H1 (cell line): ENCODE results near the gene PSORS1C1. TPM values are rescaled to one million over a fixed set of nuclear protein-coding genes. Genes with fewer than 3 reads are reported as not detected.
"Not testable (repeated sequence)": the region's sequence is repeated elsewhere in the genome, so short reads cannot be mapped to it uniquely, and the experiment has no call there.

Experiments used
- CTCF ChIA-PET: fragments of 300-600 bp; sonication (Branson Sonifier 250); formaldehyde crosslinking; loops from one replicate; lab custom pipeline; 2021; ENCODE audit not compliant: partially characterized antibody; lab: Charles Lee
- POLR2A ChIA-PET: fragments of 300-600 bp; sonication (Branson Sonifier 250); formaldehyde crosslinking; loops from one replicate; lab custom pipeline; 2021; ENCODE audit warnings: inconsistent platforms; ENCODE audit not compliant: partially characterized antibody; lab: Charles Lee
- DNase-seq, 2 experiments: peaks; one replicate each; pipeline versions ENCODE4 v3.0.0 to v3.0.0-alpha.2; 2010 to 2022; ENCODE audit warnings: low spot score in 2 of 2, low read depth in 1 of 2, mixed read lengths in 1 of 2
- FAIRE-seq: peaks from 2 replicates; lab custom pipeline; 2011; peaks lifted over from hg19 to GRCh38; lab: Jason Lieb, UNC
- H2AFZ ChIP-seq: 2 replicates; pipeline ENCODE4 v1.8.1; 2012; ENCODE audit warnings: low read length, inconsistent platforms
- H2AK5ac ChIP-seq: 2 replicates; pipeline ENCODE4 v1.6.1; 2013; ENCODE audit warnings: low read depth, low read length
- H2BK120ac ChIP-seq: replicated peaks from 2 replicates; pipeline ENCODE3; 2013; ENCODE audit warnings: low read depth, low read length, inconsistent platforms
- H2BK12ac ChIP-seq: 2 replicates; pipeline ENCODE4 v1.6.1; 2013; ENCODE audit warnings: low read depth, low read length
- H2BK15ac ChIP-seq: 2 replicates; pipeline ENCODE4 v1.6.1; 2013; ENCODE audit warnings: low read length
- H2BK20ac ChIP-seq: 2 replicates; pipeline ENCODE4 v1.6.1; 2013; ENCODE audit warnings: low read length
- H2BK5ac ChIP-seq: 2 replicates; pipeline ENCODE4 v1.6.1; 2013; ENCODE audit warnings: low read depth, low read length
- H3K14ac ChIP-seq: 2 replicates; pipeline ENCODE4 v1.6.1; 2013; ENCODE audit warnings: inconsistent platforms; ENCODE audit not compliant: insufficient read length
- H3K18ac ChIP-seq: 2 replicates; pipeline ENCODE4 v1.6.1; 2013; ENCODE audit warnings: low read length; ENCODE audit errors: extremely low read depth
- H3K23ac ChIP-seq: 2 replicates; pipeline ENCODE4 v1.6.1; 2013; ENCODE audit warnings: inconsistent platforms; ENCODE audit not compliant: insufficient read length
- H3K23me2 ChIP-seq: 2 replicates; pipeline ENCODE4 v1.6.1; 2013; ENCODE audit warnings: low read depth, low read length
- H3K27ac ChIP-seq: 2 replicates; pipeline ENCODE4 v1.6.1; 2011; ENCODE audit warnings: low read depth, low read length, inconsistent platforms
- H3K27me3 ChIP-seq, 4 experiments: replicated peaks in 1 of 4; 1 replicate in 1 of 4; 2 replicates in 3 of 4; pipeline versions ENCODE4 v1.6.1 to v1.8.1; 2011 to 2013; ENCODE audit warnings: low read length in 3 of 4, mild to moderate bottlenecking in 3 of 4, inconsistent platforms in 2 of 4, mixed read lengths in 2 of 4, moderate library complexity in 1 of 4; ENCODE audit not compliant: control insufficient read depth in 3 of 4, insufficient read depth in 3 of 4; ENCODE audit errors: extremely low read depth in 1 of 4
- H3K36me3 ChIP-seq, 4 experiments: 2 replicates each; pipeline versions ENCODE4 v1.6.1 to v1.8.1; 2011 to 2013; ENCODE audit warnings: mild to moderate bottlenecking in 4 of 4, low read length in 3 of 4, moderate library complexity in 2 of 4, control low read depth in 1 of 4, inconsistent platforms in 1 of 4; ENCODE audit not compliant: insufficient read depth in 4 of 4, control insufficient read depth in 2 of 4
- H3K4ac ChIP-seq: replicated peaks from 2 replicates; pipeline ENCODE3; 2013; ENCODE audit warnings: low read length, low read depth, mixed read lengths, inconsistent platforms; ENCODE audit not compliant: insufficient read length
- H3K4me1 ChIP-seq, 4 experiments: replicated peaks in 1 of 4; 1 replicate in 1 of 4; 2 replicates in 3 of 4; pipeline versions ENCODE4 v1.6.1 to v1.8.1; 2011 to 2013; ENCODE audit warnings: low read length in 3 of 4, inconsistent platforms in 2 of 4, mixed read lengths in 1 of 4; ENCODE audit not compliant: insufficient read depth in 4 of 4, control insufficient read depth in 3 of 4
- H3K4me2 ChIP-seq, 2 experiments: 2 replicates each; pipeline versions ENCODE4 v1.6.1 to v1.8.1; 2011 to 2013; ENCODE audit warnings: low read depth in 2 of 2, low read length in 2 of 2, control low read depth in 1 of 2, inconsistent platforms in 1 of 2, mild to moderate bottlenecking in 1 of 2; ENCODE audit not compliant: insufficient read depth in 1 of 2
- H3K4me3 ChIP-seq, 4 experiments: fragments of 200-600, 300-600 bp in 1 of 4; sonication (generic), shearing (Covaris generic), sonication (Bioruptor Twin) in 1 of 4; 2 replicates each; pipeline versions ENCODE4 v1.5.1 to v1.8.1; 2011 to 2016; ENCODE audit warnings: low read length in 4 of 4, low read depth in 3 of 4, control low read depth in 2 of 4, inconsistent platforms in 2 of 4, mild to moderate bottlenecking in 2 of 4, mixed read lengths in 1 of 4, moderate library complexity in 1 of 4; ENCODE audit not compliant: insufficient read depth in 2 of 4; ENCODE audit errors: extremely low read depth in 1 of 4
- H3K56ac ChIP-seq: replicated peaks from 2 replicates; pipeline ENCODE3; 2013; ENCODE audit warnings: low read depth, mild to moderate bottlenecking, mixed read lengths, low read length, inconsistent platforms; ENCODE audit not compliant: insufficient read length
- H3K79me1 ChIP-seq: 2 replicates; pipeline ENCODE4 v1.6.1; 2013; ENCODE audit warnings: low read depth, low read length, control low read depth
- H3K79me2 ChIP-seq, 2 experiments: 2 replicates each; pipeline versions ENCODE4 v1.6.1 to v1.8.1; 2012 to 2013; ENCODE audit warnings: low read length in 2 of 2, mild to moderate bottlenecking in 2 of 2, inconsistent platforms in 1 of 2; ENCODE audit not compliant: insufficient read depth in 2 of 2, control insufficient read depth in 1 of 2
- H3K9ac ChIP-seq, 4 experiments: replicated peaks in 1 of 4; 1 replicate in 1 of 4; 2 replicates in 3 of 4; pipeline versions ENCODE4 v1.6.1 to v1.8.1; 2011 to 2013; ENCODE audit warnings: low read depth in 3 of 4, low read length in 3 of 4, control low read depth in 2 of 4, mild to moderate bottlenecking in 2 of 4, moderate library complexity in 2 of 4, inconsistent platforms in 1 of 4; ENCODE audit errors: extremely low read depth in 1 of 4
- H3K9me3 ChIP-seq, 2 experiments: 2 replicates each; pipeline versions ENCODE4 v1.6.1 to v1.8.1; 2012 to 2013; ENCODE audit warnings: mild to moderate bottlenecking in 2 of 2, moderate library complexity in 2 of 2, control low read depth in 1 of 2, inconsistent platforms in 1 of 2, low read depth in 1 of 2, low read length in 1 of 2, mixed read lengths in 1 of 2; ENCODE audit not compliant: insufficient read depth in 2 of 2
- H4K20me1 ChIP-seq, 2 experiments: replicated peaks in 1 of 2; 2 replicates each; pipeline versions ENCODE3 to v1.8.1; 2011 to 2013; ENCODE audit warnings: inconsistent platforms in 2 of 2, low read length in 2 of 2, mild to moderate bottlenecking in 1 of 2; ENCODE audit not compliant: insufficient read depth in 2 of 2, control insufficient read depth in 1 of 2
- H4K5ac ChIP-seq: 2 replicates; pipeline ENCODE4 v1.6.1; 2013; ENCODE audit warnings: low read length, low read depth, mixed read lengths, inconsistent platforms; ENCODE audit not compliant: insufficient read length
- H4K8ac ChIP-seq: 2 replicates; pipeline ENCODE4 v1.8.0; 2013; ENCODE audit warnings: mild to moderate bottlenecking, moderate library complexity, low read length, inconsistent platforms; ENCODE audit not compliant: insufficient read depth; ENCODE audit errors: extremely low read depth
- H4K91ac ChIP-seq: replicated peaks from 2 replicates; pipeline ENCODE3; 2013; ENCODE audit warnings: low read length, mixed read lengths, inconsistent platforms; ENCODE audit not compliant: insufficient read length
- RAD21 ChIP-seq, 2 experiments: IDR thresholded peaks in 1 of 2; conservative IDR thresholded peaks in 1 of 2; 2 replicates each; pipeline ENCODE4 v1.6.1; 2011; ENCODE audit warnings: low read depth in 2 of 2, low read length in 2 of 2, improper control_type of control experiment in 1 of 2, inconsistent platforms in 1 of 2, mild to moderate bottlenecking in 1 of 2, moderate library complexity in 1 of 2
- WGBS, 2 experiments: shearing (Covaris generic) in 1 of 2; methylation state at CpG; one replicate each; pipeline versions ENCODE4 v1.1.6 to v1.1.7; 2013 to 2015; ENCODE audit warnings: low lambda C conversion rate in 2 of 2, mixed read lengths in 2 of 2, inconsistent platforms in 1 of 2, low coverage in 1 of 2, missing lambda C conversion rate in 1 of 2; ENCODE audit not compliant: insufficient replicate concordance in 2 of 2, insufficient coverage in 1 of 2, insufficient read length in 1 of 2; ENCODE audit errors: extremely low coverage in 1 of 2, missing lambda C conversion rate in 1 of 2; 5-methylcytosine and 5-hydroxymethylcytosine counted together
- polyA plus RNA-seq, 7 experiments: library from polyadenylated mRNA; depleted of rRNA in 3 of 7; stranded (reverse) in 5 of 7; unstranded in 2 of 7; fragments of >200 nt in 5 of 7; fragments of 200-250 nt in 2 of 7; gene quantifications; 1 replicate in 5 of 7; 2 replicates in 1 of 7; 4 replicates in 1 of 7; pipeline versions ENCODE4 v1.2.1 to v1.2.3, GENCODE V29; 2011 to 2013; ENCODE audit warnings: missing spikeins in 2 of 7, mixed read lengths in 2 of 7
- small RNA-seq: library from polyadenylated mRNA; stranded (forward); fragments of <200 nt; extraction: miRNeasy Mini kit (QIAGEN cat#:217004); gene quantifications from one replicate; pipeline ENCODE3, GENCODE V24; 2013; ENCODE audit not compliant: insufficient read depth
- total RNA-seq: library from RNA; stranded (reverse); fragmentation: NEBNext Ultra II Directional; extraction: Animal tissue kit (Norgen Biotek cat#: 25700); gene quantifications from 2 replicates; pipeline ENCODE4 v1.2.1, GENCODE V29; 2021

PSORS1C1 gene
- total and polyA plus RNA-seq, 2 of the 8 experiments (the other 6 are each of a cell fraction or from before 2014, with no cell fraction given), result 0.12 to 0.52 TPM

GRCh38 chr6:31189223-31189622, 74.6 kb downstream of the PSORS1C1 start:
- H3K23ac ChIP-seq, H4K20me1 ChIP-seq, H3K4ac ChIP-seq, H3K4me3 ChIP-seq, H3K27me3 ChIP-seq, H2BK12ac ChIP-seq, H3K27ac ChIP-seq, H2BK120ac ChIP-seq, H4K8ac ChIP-seq, H3K9ac ChIP-seq, H3K36me3 ChIP-seq, H3K4me2 ChIP-seq, FAIRE-seq, H2AK5ac ChIP-seq, H3K79me2 ChIP-seq, H3K14ac ChIP-seq, DNase-seq, H3K56ac ChIP-seq, H3K23me2 ChIP-seq, H2AFZ ChIP-seq, H2BK20ac ChIP-seq, H3K9me3 ChIP-seq, H3K18ac ChIP-seq, H2BK15ac ChIP-seq, H3K79me1 ChIP-seq, H3K4me1 ChIP-seq, H4K5ac ChIP-seq, H2BK5ac ChIP-seq, H4K91ac ChIP-seq: not testable (repeated sequence)
- peak in 1 of 2 experiments; percentile 21; a peak in 1 of 4 replicates for TF ChIP-seq RAD21 (IDR thresholded peaks at IDR 0.05 in 1 of 2, conservative IDR thresholded peaks at IDR 0.05 in 1 of 2; ENCODE audit: low read depth in 2 of 2, low read length in 2 of 2)
- WGBS, 2 experiments, result 69% methylated on average over 3 of the region's 3 CpGs; no CpG with 5 or more reads in 1 of the 2 experiments
- CTCF ChIA-PET, result interaction anchor here (1.2 to 11.0 kb wide), 10 partner anchors 15 to 178 kb away, joined by 3 to 94 read pairs (median 4); no protein-coding TSS in a partner anchor
- POLR2A ChIA-PET, result interaction anchor here (61.6 kb wide), 1 partner anchor 42 kb away, joined by 2251 read pairs; the partner anchor contains the start of genes CCHCR1, CDSN, POU5F1 and PSORS1C1

Small RNA genes within 50 kb of the gene (small RNA-seq; reads per million reads assigned to genes)
- not detected for gene POLR2LP1
- gene RNU6-1133P, result not detected

Other genes starting within 250 kb of the PSORS1C1 start
- gene DDR1, start 230.3 kb upstream of the PSORS1C1 start, total RNA-seq, result 181 and 182 TPM in 2 replicates
- gene DDR1, start 230.3 kb upstream of the PSORS1C1 start, polyA plus RNA-seq (2011; rRNA removed), result 99.4 and 134 TPM in 2 replicates
- 49.5 and 53.4 TPM in 2 replicates for gene GTF2H4, start 206.6 kb upstream of the PSORS1C1 start, total RNA-seq
- gene GTF2H4, start 206.6 kb upstream of the PSORS1C1 start, polyA plus RNA-seq (2011; rRNA removed), result 42.3 and 46.2 TPM in 2 replicates
- 41.2 and 47.7 TPM in 2 replicates for gene VARS2, start 200.6 kb upstream of the PSORS1C1 start, total RNA-seq
- gene VARS2, start 200.6 kb upstream of the PSORS1C1 start, polyA plus RNA-seq (2011; rRNA removed), result 26.8 and 34.8 TPM in 2 replicates
- gene SFTA2, start 182.6 kb upstream of the PSORS1C1 start, total RNA-seq, result not detected in 2 replicates
- not detected in 2 replicates for gene SFTA2, start 182.6 kb upstream of the PSORS1C1 start, polyA plus RNA-seq (2011; rRNA removed)
- gene MUCL3, start 173.8 kb upstream of the PSORS1C1 start, total RNA-seq, result 0.08 and 0.37 TPM in 2 replicates
- 0.15 and 0.22 TPM in 2 replicates for gene MUCL3, start 173.8 kb upstream of the PSORS1C1 start, polyA plus RNA-seq (2011; rRNA removed)
- not detected in 2 replicates for gene MUC21, start 131.1 kb upstream of the PSORS1C1 start, total RNA-seq
- gene MUC21, start 131.1 kb upstream of the PSORS1C1 start, polyA plus RNA-seq (2011; rRNA removed), result not detected in 2 replicates
- gene MUC22, start 104.3 kb upstream of the PSORS1C1 start, total RNA-seq, result not detected in 2 replicates
- 0.02 TPM in 1 of 2 replicates, not detected in the other for gene MUC22, start 104.3 kb upstream of the PSORS1C1 start, polyA plus RNA-seq (2011; rRNA removed)
- not detected in 2 replicates for gene C6orf15, start 2.2 kb upstream of the PSORS1C1 start, total RNA-seq
- gene C6orf15, start 2.2 kb upstream of the PSORS1C1 start, polyA plus RNA-seq (2011; rRNA removed), result 0.06 TPM in 1 of 2 replicates, not detected in the other
- gene CDSN, start 5.6 kb downstream of the PSORS1C1 start, total RNA-seq, result not detected in 2 replicates
- not detected in 2 replicates for gene CDSN, start 5.6 kb downstream of the PSORS1C1 start, polyA plus RNA-seq (2011; rRNA removed)
- not detected in 2 replicates for gene PSORS1C2, start 24.3 kb downstream of the PSORS1C1 start, total RNA-seq
- 0.11 and 0.58 TPM in 2 replicates for gene PSORS1C2, start 24.3 kb downstream of the PSORS1C1 start, polyA plus RNA-seq (2011; rRNA removed)
- 38.0 and 38.2 TPM in 2 replicates for gene CCHCR1, start 43.0 kb downstream of the PSORS1C1 start, total RNA-seq
- 20.9 and 32.8 TPM in 2 replicates for gene CCHCR1, start 43.0 kb downstream of the PSORS1C1 start, polyA plus RNA-seq (2011; rRNA removed)
- 10.0 and 11.0 TPM in 2 replicates for gene TCF19, start 43.8 kb downstream of the PSORS1C1 start, total RNA-seq
- gene TCF19, start 43.8 kb downstream of the PSORS1C1 start, polyA plus RNA-seq (2011; rRNA removed), result 7.2 and 12.5 TPM in 2 replicates
- gene POU5F1, start 55.9 kb downstream of the PSORS1C1 start, total RNA-seq, result 2,526 and 2,533 TPM in 2 replicates
- gene POU5F1, start 55.9 kb downstream of the PSORS1C1 start, polyA plus RNA-seq (2011; rRNA removed), result 2,437 and 2,958 TPM in 2 replicates
- gene HLA-C, start 157.3 kb downstream of the PSORS1C1 start, total RNA-seq, result 245 and 251 TPM in 2 replicates
- 360 and 430 TPM in 2 replicates for gene HLA-C, start 157.3 kb downstream of the PSORS1C1 start, polyA plus RNA-seq (2011; rRNA removed)
- 129 and 154 TPM in 2 replicates for gene HLA-B, start 242.4 kb downstream of the PSORS1C1 start, total RNA-seq
- gene HLA-B, start 242.4 kb downstream of the PSORS1C1 start, polyA plus RNA-seq (2011; rRNA removed), result 231 and 233 TPM in 2 replicates